Activated naive CD8-positive, alpha-beta T cell treated with anti-CD3 and anti-CD28 coated beads for 36 hours (primary cell): Measurements from ENCODE around the gene ALDH3B1. TPM values are rescaled to one million over a fixed set of nuclear protein-coding genes. Genes with fewer than 3 reads are reported as not detected.

ENCODE experiments used
- DNase-seq: peaks from one replicate; pipeline ENCODE4 v3.0.0; 2021
- H3K27ac Mint-ChIP-seq: one replicate; pipeline ENCODE4 v1.8.0; 2022; ENCODE audit warnings: mild to moderate bottlenecking, moderate library complexity, mixed read lengths
- H3K27me3 Mint-ChIP-seq: one replicate; pipeline ENCODE4 v1.8.0; 2022; ENCODE audit warnings: mild to moderate bottlenecking, mixed read lengths
- H3K36me3 Mint-ChIP-seq: one replicate; pipeline ENCODE4 v1.8.0; 2021; ENCODE audit warnings: mild to moderate bottlenecking, mixed read lengths
- H3K4me1 Mint-ChIP-seq: one replicate; pipeline ENCODE4 v1.8.0; 2021; ENCODE audit warnings: mixed read lengths
- H3K4me3 Mint-ChIP-seq: one replicate; pipeline ENCODE4 v1.8.0; 2022; ENCODE audit warnings: mild to moderate bottlenecking, moderate library complexity, mixed read lengths
- H3K9me3 Mint-ChIP-seq: one replicate; pipeline ENCODE4 v1.8.0; 2022; ENCODE audit warnings: mixed read lengths
- total RNA-seq, 2 experiments: library from RNA; stranded (reverse); gene quantifications; one replicate each; pipeline ENCODE4 v1.2.3, GENCODE V29; 2021

ALDH3B1 gene
- total RNA-seq, 2 experiments from 2014 or later: not detected

DNA sequence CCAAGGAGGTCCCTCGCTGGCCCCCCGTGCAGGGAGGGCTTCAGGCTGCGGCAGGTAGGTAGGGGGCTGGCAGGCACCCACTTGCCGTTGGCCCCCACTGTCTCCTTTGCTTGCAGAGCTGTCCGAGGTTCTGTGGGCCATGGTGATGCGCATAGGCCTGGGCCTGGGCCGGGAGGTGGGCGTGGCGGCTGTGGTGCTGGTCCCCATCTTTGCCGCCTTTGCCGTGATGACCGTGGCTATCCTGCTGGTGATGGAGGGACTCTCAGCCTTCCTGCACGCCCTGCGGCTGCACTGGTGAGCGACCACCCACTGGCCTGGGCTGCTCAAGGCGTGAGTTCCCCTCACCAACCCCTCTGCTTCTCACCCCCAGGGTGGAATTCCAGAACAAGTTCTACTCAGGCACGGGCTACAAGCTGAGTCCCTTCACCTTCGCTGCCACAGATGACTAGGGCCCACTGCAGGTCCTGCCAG is 40.3 kb downstream of the ALDH3B1 start:
- Mint-ChIP-seq H3K4me3 (no peak overlapping the region), H3K27me3 (no peaks in the 10 kb centered on the region), H3K9me3 (no peaks in the 10 kb centered on the region), H3K27ac (no peak overlapping the region), H3K4me1 (no peaks in the 10 kb centered on the region), H3K36me3 (no peaks in the 10 kb centered on the region)
- no peak for DNase-seq

DNA sequence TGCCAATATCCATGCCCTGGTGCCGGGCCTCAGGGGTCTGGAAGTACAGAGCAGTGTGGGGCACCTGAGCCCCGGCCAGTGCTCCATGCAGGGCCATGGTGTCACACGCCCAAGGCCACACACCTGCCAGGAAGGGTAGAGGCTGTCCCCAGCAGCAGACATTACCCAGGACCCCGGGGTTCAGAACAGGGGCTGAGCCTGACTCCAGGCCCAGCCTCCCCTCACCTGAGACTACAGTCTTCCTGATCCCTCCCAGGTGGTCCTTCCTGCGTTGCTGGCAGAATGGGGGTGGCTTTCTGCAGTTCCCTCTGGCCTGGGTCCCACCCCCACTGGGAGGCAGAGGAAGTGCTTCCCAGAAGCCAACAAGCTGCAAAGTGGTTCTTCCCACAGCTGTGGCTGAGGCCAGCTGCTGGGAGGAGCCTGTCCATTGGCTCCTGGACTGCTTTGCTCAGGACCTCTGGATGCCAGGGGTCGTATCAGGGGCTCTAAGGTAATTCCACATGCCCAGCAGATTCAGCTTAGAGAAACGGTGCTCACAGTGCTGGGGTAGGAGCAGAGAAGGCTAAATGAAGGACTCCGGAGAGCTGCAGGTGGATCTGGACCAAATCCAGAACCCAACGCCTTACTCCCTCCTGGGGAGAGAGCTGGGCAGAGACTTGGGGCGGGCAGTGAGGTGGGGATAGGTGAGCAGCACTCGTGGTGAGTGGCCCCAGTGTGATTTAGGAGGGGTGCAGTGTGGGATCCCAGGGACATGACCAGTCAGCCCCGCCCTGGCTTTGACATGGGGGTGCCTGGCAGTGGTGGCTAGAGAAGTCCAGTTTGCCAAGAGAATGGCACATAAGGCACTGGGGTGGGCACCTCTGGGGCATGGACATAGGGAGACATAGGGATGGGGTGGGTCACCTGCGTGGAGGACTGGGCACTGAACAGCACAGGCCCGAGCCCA is 41.3 kb downstream of the ALDH3B1 start:
- Mint-ChIP-seq H3K27ac (no peak overlapping the region), H3K9me3 (no peaks in the 10 kb centered on the region)

DNA sequence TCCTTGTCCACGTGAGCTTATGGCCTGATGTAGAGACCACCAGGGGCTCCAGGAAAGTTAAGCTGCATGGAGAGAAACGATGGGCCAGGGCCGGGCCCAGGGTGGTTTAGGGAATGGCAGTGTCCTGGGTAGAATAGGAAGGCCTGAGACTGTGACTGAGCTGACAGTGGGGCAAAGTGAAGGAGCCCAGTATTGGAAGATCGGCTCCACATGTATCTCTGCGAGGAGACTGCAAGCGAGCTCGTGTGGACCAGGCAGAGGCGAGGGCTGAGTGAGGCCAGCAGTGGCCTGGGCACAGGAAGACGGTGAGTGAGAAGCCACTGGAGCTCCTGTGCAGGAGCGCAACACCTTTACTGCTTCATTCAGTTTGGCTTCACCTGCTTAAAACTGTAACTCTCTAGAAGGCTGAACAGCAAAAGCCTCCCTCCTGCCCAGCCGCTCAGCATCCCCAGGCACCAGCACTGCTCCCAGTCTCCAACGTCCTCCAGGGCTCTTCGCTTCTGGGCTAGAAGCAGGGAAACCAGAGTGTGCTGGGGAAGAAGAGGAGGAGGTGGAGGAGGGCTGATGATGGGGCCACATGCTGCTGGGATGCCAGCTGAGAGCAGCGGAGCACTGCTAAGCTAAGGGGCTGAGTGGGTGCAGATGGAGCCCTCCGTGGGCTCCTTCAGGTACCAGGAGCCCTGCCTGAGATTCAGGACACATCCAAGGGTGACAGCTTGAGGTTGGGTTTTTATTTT is 42.2 kb downstream of the ALDH3B1 start:
- Mint-ChIP-seq H3K4me1 (no peaks in the 10 kb centered on the region), H3K9me3 (no peaks in the 10 kb centered on the region), H3K27me3 (no peaks in the 10 kb centered on the region), H3K36me3 (no peaks in the 10 kb centered on the region), H3K27ac (no peak overlapping the region), H3K4me3 (no peak overlapping the region)
- DNase-seq: no peak

More for the DNA sequence above, 41.3 kb downstream of the ALDH3B1 start:
- Mint-ChIP-seq H3K27me3 (no peaks in the 10 kb centered on the region), H3K36me3 (no peaks in the 10 kb centered on the region), H3K4me1 (no peaks in the 10 kb centered on the region), H3K4me3 (no peak overlapping the region)
- DNase-seq: no peak

DNA sequence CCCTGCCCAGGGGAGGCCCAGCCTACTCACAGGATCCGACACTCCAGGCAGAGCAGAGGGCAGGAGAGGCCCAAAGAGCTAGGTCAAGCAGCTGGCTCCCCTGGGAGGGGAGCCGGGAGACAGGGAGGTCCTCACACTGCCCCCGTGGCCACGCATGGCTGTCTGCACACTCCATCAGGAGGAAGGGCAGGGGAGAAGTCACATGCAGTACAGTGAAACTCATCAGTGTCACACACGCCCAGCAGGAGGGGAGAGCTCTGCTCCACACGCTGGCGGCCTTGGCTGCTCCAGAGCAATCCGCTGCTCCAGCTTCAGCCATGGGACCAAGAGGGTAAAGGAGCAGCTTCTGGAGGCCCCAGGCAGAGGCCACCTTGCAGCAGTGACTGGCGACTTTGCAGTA is 43.0 kb downstream of the ALDH3B1 start:
- no peak overlapping the region for H3K4me3 Mint-ChIP-seq
- no peaks in the 10 kb centered on the region for H3K4me1 Mint-ChIP-seq
- H3K9me3 Mint-ChIP-seq: no peaks in the 10 kb centered on the region
- no peak for DNase-seq
- no peaks in the 10 kb centered on the region for H3K27me3 Mint-ChIP-seq
- no peaks in the 10 kb centered on the region for H3K36me3 Mint-ChIP-seq
- no peak overlapping the region for H3K27ac Mint-ChIP-seq

DNA sequence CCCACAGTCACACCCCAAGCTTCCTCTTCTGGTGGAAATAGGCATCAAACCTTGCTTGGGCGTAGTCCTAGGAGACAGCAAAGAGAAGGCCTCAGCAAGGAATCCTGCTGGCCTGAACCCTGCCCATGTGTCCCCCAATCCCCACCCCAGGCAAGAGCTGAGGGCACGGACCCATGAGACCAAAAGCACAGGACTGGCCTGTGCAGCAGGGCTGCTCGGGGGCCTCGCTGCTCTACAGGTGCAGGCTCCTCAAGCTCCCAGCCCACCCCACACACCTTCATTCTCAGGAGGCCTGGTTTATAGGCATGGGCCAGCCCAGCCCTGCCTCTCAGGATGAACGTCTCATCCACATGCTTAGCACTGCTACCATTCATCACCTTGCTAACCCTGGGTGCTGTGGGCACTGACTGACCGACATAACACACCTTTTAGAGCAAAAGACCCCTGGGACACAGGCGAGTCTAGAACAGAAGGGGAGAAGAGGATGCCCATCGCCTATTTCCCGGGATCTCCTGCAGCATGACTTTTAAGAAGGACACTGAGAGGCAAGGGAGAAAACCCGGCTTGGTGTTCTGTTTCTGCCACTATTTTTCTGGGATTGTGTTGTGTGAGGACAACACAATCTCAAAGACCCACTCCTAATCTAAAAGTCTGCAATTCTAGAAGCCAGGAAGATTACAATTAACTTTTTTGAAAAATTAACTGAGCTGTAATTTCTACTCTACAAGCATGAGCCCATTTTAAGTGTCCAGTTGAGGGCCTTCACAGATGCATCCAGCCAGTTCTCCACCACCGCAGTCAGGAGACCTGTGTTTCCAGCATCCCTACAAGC is 44.1 kb downstream of the ALDH3B1 start:
- Mint-ChIP-seq H3K36me3 (no peaks in the 10 kb centered on the region), H3K9me3 (no peaks in the 10 kb centered on the region), H3K27me3 (no peaks in the 10 kb centered on the region), H3K4me3 (no peak overlapping the region), H3K4me1 (no peaks in the 10 kb centered on the region), H3K27ac (no peak overlapping the region)
- no peak for DNase-seq

DNA sequence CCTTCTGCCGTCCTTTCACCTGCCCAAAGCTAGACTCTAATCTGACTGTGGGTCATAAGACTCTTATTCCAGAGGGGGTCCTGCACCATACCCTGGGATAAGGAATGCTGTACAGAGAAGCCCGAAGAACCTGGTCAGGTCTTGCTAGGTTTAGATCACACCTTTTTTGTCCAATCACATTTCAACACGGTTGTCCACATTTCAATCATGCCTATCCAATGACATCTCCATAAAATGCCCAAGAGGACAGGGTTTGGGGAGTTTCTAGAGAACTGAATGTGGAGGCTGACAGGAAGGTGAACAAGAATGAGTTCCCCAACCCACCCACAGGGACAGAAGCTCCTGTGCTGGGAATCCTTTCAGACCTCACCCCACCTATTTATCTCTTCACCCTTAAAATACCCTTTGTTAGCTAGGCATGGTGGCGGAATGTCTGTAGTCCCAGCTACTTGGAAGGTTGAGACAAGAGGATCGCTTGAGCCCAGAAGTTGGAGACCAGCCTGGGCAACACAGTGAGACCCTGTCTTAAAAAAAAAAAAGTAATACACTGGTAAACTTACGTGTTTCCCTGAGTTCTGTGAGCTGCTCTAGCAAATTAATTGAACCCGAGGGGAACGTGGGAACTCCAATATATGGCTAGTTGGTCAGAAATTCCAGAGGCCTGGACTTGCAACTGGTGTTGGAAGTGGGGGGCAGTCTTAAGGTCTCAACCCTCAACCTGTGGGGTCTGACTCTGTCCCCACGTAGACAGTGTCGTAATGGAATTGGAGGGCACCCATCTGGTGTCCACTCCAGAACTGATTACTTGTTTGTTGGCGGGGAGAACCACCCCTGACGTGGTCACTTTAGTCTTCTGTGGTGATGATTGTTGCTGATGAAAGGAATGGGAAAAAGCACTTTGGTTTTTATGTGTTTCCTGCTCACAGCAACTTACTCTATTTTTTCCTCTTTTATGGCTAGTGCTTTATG is 46.5 kb downstream of the ALDH3B1 start:
- Mint-ChIP-seq H3K4me3 (no peak overlapping the region), H3K27me3 (no peaks in the 10 kb centered on the region), H3K9me3 (no peaks in the 10 kb centered on the region), H3K4me1 (no peaks in the 10 kb centered on the region), H3K36me3 (peaks cover 4% of the 10 kb centered on the region), H3K27ac (no peak overlapping the region)
- no peak for DNase-seq

DNA sequence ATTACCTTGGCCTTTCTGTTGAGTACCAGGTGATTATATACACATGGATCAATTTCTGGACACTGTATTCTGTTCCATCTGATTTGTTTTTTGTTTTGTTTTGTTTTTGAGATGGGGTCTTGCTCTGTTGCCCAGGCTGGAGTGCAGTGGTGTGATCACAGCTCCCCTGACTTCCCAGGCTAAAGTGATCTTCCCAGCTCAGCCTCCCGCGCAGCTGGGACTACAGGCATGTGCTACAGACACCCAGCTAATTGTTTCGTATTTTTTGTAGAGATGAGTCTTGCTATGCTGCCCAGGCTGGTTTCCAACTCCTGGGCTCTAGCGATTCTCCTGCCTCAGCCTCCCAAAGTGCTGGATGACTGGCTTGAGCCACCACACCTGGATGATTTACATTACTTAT is 47.7 kb downstream of the ALDH3B1 start:
- H3K27me3 Mint-ChIP-seq: no peaks in the 10 kb centered on the region
- peaks cover 5% of the 10 kb centered on the region for H3K36me3 Mint-ChIP-seq
- no peak overlapping the region for H3K4me3 Mint-ChIP-seq
- H3K9me3 Mint-ChIP-seq: no peaks in the 10 kb centered on the region
- no peaks in the 10 kb centered on the region for H3K4me1 Mint-ChIP-seq
- DNase-seq: no peak
- H3K27ac Mint-ChIP-seq: no peak overlapping the region

DNA sequence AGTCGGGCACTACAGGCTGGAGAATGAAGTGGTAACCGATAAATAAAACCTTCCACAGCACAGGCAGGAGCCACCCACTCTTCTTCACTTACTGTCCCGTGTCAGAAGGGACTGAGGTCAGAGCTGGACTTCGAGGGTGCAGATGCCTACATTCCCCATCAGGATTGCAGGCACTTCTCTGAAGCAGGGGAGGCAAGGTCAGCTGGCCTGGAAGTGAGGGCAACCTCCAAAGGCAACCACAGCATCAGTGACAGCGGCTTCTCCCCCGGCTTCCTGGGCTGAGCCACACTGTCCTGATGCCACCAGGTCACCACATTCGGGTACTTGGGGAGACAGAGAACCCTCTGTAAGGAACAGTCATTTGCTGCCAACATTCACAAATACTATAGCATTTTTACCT is 51.4 kb downstream of the ALDH3B1 start:
- Mint-ChIP-seq H3K27me3 (no peaks in the 10 kb centered on the region), H3K27ac (no peak overlapping the region)

DNA sequence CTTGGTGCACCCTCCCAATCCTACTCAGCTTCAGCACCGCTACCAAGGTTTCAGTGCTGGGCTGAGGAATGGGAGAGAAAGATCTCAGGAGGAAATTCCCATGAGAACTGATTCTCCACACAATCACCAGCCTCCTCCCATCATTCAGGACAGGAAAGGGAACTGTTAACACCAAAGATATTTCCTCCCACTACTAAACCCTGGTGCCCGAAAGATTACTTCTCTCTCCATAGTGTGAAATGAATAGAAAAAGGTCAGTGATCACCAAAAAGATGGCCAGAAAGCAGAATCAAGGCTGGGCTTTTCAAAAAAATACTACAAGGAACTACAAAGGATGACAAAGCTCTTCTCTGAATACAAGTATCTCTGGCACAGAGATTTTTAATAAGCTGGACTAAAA is 54.8 kb downstream of the ALDH3B1 start:
- peaks cover 15% of the 10 kb centered on the region for H3K36me3 Mint-ChIP-seq
- no peak for DNase-seq
- no peak overlapping the region for H3K4me3 Mint-ChIP-seq
- no peaks in the 10 kb centered on the region for H3K9me3 Mint-ChIP-seq
- H3K27me3 Mint-ChIP-seq: no peaks in the 10 kb centered on the region
- H3K27ac Mint-ChIP-seq: no peak overlapping the region
- H3K4me1 Mint-ChIP-seq: no peaks in the 10 kb centered on the region

More for the DNA sequence above, 51.4 kb downstream of the ALDH3B1 start:
- DNase-seq: no peak
- H3K4me1 Mint-ChIP-seq: no peaks in the 10 kb centered on the region
- H3K4me3 Mint-ChIP-seq: no peak overlapping the region
- H3K9me3 Mint-ChIP-seq: no peaks in the 10 kb centered on the region
- peaks cover 10% of the 10 kb centered on the region for H3K36me3 Mint-ChIP-seq

DNA sequence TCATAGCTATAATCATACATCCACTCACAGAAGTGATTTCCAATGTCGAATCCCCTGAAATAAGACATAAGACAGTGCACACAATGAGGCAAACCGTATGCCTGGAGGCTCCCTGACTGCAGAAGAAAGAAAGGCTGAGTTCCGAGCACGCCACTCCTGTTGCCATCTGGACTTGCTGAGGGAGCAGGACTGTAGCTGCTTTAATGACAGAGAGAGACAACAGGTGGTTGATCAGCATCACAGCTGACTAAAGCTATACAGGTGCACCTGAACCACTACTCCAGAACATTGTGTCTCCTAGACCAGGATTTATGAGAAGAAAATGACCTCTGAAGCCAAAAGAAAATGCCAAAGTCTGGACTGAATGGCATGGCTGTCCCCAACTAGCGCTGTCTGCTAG is 55.7 kb downstream of the ALDH3B1 start:
- no peak overlapping the region for H3K4me3 Mint-ChIP-seq
- no peak overlapping the region for H3K27ac Mint-ChIP-seq
- no peak for DNase-seq
- peaks cover 11% of the 10 kb centered on the region for H3K36me3 Mint-ChIP-seq
- H3K27me3 Mint-ChIP-seq: no peaks in the 10 kb centered on the region
- no peaks in the 10 kb centered on the region for H3K4me1 Mint-ChIP-seq
- no peaks in the 10 kb centered on the region for H3K9me3 Mint-ChIP-seq

DNA sequence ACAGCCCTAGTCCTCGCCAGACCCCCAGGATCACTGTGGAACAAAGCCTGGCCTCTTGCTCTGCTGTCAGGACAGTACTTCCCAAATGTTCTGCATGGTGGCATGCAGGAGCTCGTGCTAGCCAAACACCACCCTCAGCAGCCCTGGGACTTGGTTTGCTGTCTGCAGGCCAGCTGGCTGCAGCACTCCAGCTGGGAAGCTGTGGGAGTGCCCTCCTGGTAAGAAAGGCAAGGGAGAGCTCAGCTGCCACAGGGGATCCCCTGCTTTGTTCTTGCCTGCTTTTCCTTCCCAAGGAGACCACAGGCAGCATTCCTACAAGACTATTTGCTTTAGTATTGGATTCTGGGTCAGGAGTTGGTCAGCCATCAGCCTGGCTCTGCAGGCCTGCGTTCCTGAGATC is 56.6 kb downstream of the ALDH3B1 start:
- no peaks in the 10 kb centered on the region for H3K4me1 Mint-ChIP-seq
- peaks cover 9% of the 10 kb centered on the region for H3K36me3 Mint-ChIP-seq
- no peaks in the 10 kb centered on the region for H3K9me3 Mint-ChIP-seq
- H3K27ac Mint-ChIP-seq: no peak overlapping the region
- no peak for DNase-seq
- no peak overlapping the region for H3K4me3 Mint-ChIP-seq
- no peaks in the 10 kb centered on the region for H3K27me3 Mint-ChIP-seq

DNA sequence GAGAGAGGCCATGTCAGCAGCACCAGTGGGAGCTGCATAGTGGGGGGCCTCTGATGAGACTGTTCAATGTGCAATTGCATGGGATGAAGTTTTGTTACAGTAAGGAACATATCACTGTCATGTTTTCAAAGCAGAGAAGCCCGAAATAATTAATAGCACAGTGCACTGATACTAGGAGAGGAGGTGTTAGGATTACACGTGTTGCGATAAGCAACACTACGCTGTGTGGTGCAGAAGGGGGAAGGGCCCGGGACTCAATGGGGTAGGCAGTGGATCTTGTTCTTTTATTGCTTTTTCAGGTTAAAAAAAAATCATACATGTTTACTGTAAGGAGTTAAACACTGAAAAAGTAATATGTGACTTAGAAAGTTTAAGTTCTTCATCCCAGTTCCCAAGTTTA is 57.9 kb downstream of the ALDH3B1 start:
- H3K27me3 Mint-ChIP-seq: no peaks in the 10 kb centered on the region
- H3K27ac Mint-ChIP-seq: no peak overlapping the region

DNA sequence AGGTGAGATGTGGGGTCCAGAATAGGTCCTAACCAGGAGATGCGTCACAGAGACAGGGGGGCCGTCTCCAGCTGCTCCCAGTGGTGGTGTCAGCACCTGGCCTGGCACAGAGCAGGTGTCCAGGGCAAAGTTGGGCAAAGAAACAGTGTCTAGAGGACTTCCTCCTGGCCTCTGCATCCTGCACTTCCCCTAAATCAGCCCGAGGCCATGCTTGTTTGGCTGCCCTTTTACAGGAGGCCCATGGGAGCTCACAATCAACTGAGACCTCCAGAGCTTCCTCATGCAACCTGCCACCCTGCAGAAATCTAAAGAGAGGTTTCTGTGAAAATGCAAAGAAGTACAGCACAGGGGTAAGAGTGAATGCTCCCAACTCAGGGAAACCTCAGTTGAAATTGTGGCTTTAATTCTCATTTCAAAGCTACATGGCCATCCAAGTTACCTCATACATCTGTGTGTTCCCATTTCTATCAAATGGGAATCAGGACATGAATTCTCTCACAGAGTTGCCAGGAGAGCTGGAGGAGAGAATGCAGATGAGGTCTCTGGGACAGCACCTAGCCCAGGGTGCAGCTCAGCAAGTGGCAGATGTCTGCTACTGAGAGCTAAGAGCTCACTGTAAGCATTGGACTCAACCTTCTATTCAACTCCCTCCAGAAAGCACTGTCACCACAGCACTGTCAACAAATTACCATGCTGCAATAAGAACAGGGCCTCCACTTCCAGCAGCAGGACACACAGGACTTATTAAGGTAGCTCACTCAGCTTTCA is 61.3 kb downstream of the ALDH3B1 start:
- peaks cover 4% of the 10 kb centered on the region for H3K36me3 Mint-ChIP-seq
- H3K4me3 Mint-ChIP-seq: no peak overlapping the region
- no peaks in the 10 kb centered on the region for H3K27me3 Mint-ChIP-seq
- H3K9me3 Mint-ChIP-seq: no peaks in the 10 kb centered on the region
- DNase-seq: no peak
- no peak overlapping the region for H3K27ac Mint-ChIP-seq
- H3K4me1 Mint-ChIP-seq: no peaks in the 10 kb centered on the region

More for the DNA sequence above, 57.9 kb downstream of the ALDH3B1 start:
- no peak for DNase-seq
- Mint-ChIP-seq H3K4me3 (no peak overlapping the region), H3K9me3 (no peaks in the 10 kb centered on the region), H3K4me1 (no peaks in the 10 kb centered on the region), H3K36me3 (peaks cover 9% of the 10 kb centered on the region)
